HEK293T (cell line): ENCODE data around the gene CADM2.
"Not testable (repeated sequence)": the region's sequence is repeated elsewhere in the genome, so short reads cannot be mapped to it uniquely, and the experiment has no call there.

ENCODE experiments used
- CTCF ChIA-PET: fragments of 350-600 bp; formaldehyde crosslinking; extraction: SDS; loops from one replicate; lab custom pipeline; 2021; ENCODE audit warnings: antibody characterized with exemption, inconsistent platforms; lab: Yijun Ruan, JAX
- POLR2A ChIA-PET: fragments of 350-600 bp; formaldehyde crosslinking; extraction: SDS; loops from one replicate; lab custom pipeline; 2020; ENCODE audit warnings: antibody characterized with exemption, inconsistent platforms; lab: Yijun Ruan, JAX
- DNase-seq: peaks from one replicate; pipeline ENCODE4 v3.0.0; 2012; ENCODE audit warnings: mixed read lengths; ENCODE audit errors: extremely low spot score
- ARNT ChIP-seq: fragments of 450-650 bp; IDR thresholded peaks from 2 replicates; pipeline ENCODE4 v1.6.1; 2017; ENCODE audit warnings: mild to moderate bottlenecking
- BHLHE40 ChIP-seq: fragments of 450-650 bp; IDR thresholded peaks from 2 replicates; pipeline ENCODE4 v1.6.1; 2016; ENCODE audit warnings: mild to moderate bottlenecking, moderate library complexity, borderline replicate concordance
- CTBP1 ChIP-seq: fragments of 450-650 bp; IDR thresholded peaks from 2 replicates; pipeline ENCODE4 v1.6.1; 2016; ENCODE audit warnings: borderline replicate concordance
- ELF4 ChIP-seq: fragments of 450-650 bp; IDR thresholded peaks from 2 replicates; pipeline ENCODE4 v1.6.1; 2017; ENCODE audit warnings: antibody characterized with exemption
- FOXA1 ChIP-seq: fragments of 450-650 bp; IDR thresholded peaks from 2 replicates; pipeline ENCODE4 v1.6.1; 2016; ENCODE audit warnings: mild to moderate bottlenecking
- FOXK2 ChIP-seq: fragments of 450-650 bp; IDR thresholded peaks from 2 replicates; pipeline ENCODE4 v1.6.1; 2016; ENCODE audit warnings: mild to moderate bottlenecking
- FOXM1 ChIP-seq: fragments of 450-650 bp; IDR thresholded peaks from 2 replicates; pipeline ENCODE4 v1.6.1; 2017; ENCODE audit warnings: mild to moderate bottlenecking, borderline replicate concordance
- HDGF ChIP-seq: fragments of 450-650 bp; IDR thresholded peaks from 2 replicates; pipeline ENCODE4 v1.6.1; 2017; ENCODE audit warnings: antibody characterized with exemption, borderline replicate concordance
- L3MBTL2 ChIP-seq: fragments of 450-650 bp; conservative IDR thresholded peaks from 2 replicates; pipeline ENCODE4 v1.6.1; 2016; ENCODE audit warnings: mild to moderate bottlenecking
- LEF1 ChIP-seq: fragments of 450-650 bp; IDR thresholded peaks from 2 replicates; pipeline ENCODE4 v1.6.1; 2017; ENCODE audit warnings: mild to moderate bottlenecking, borderline replicate concordance
- NFRKB ChIP-seq: fragments of 450-650 bp; IDR thresholded peaks from 2 replicates; pipeline ENCODE4 v1.6.1; 2016; ENCODE audit warnings: mild to moderate bottlenecking, moderate library complexity
- PKNOX1 ChIP-seq: fragments of 450-650 bp; IDR thresholded peaks from 2 replicates; pipeline ENCODE4 v1.6.1; 2016
- SP1 ChIP-seq: fragments of 450-650 bp; IDR thresholded peaks from 2 replicates; pipeline ENCODE4 v1.6.1; 2017
- SUZ12 ChIP-seq: fragments of 450-650 bp; IDR thresholded peaks from 2 replicates; pipeline ENCODE4 v1.6.1; 2016; ENCODE audit warnings: mild to moderate bottlenecking
- TARDBP ChIP-seq: fragments of 450-650 bp; IDR thresholded peaks from 2 replicates; pipeline ENCODE4 v1.6.1; 2016
- ZNF384 ChIP-seq: fragments of 450-650 bp; IDR thresholded peaks from 2 replicates; pipeline ENCODE4 v1.6.1; 2016

CADM2 gene

GRCh38 chr3:85960793-85961192 is 1002.0 kb downstream of the CADM2 start:
- CTCF ChIA-PET, result no interaction called here
- TF ChIP-seq L3MBTL2 (no peak), CTBP1 (no peak), ELF4 (no peak), SP1 (no peak), ZNF384 (no peak), SUZ12 (no peak), PKNOX1 (no peak), LEF1 (no peak), FOXK2 (no peak), FOXA1 (no peak), BHLHE40 (no peak), NFRKB (no peak), ARNT (no peak), HDGF (no peak)
- POLR2A ChIA-PET, result no interaction called here
- no peak for DNase-seq

- TF ChIP-seq L3MBTL2 (no peak), FOXM1 (no peak), CTBP1 (peak; percentile 79; the same call in 1 of the 2 replicates), NFRKB (no peak), PKNOX1 (peak; percentile 82), SUZ12 (no peak), LEF1 (no peak), ELF4 (no peak), SP1 (no peak), BHLHE40 (no peak), ARNT (no peak), FOXK2 (peak; percentile 56; the same call in 1 of the 2 replicates), HDGF (no peak), FOXA1 (no peak)
- POLR2A ChIA-PET, result no interaction called here
- DNase-seq, result peak; percentile 13
- CTCF ChIA-PET, result no interaction called here
Observed at GRCh38 chr3:85977615-85978338, 1019.0 kb downstream of the CADM2 start.

GRCh38 chr3:85979034-85979433 is 1020.2 kb downstream of the CADM2 start:
- ChIA-PET CTCF (no interaction called here), POLR2A (no interaction called here)
- TF ChIP-seq L3MBTL2 (no peak), SUZ12 (no peak), HDGF (no peak), NFRKB (no peak), ELF4 (no peak), PKNOX1 (no peak), TARDBP (no peak), ARNT (no peak), ZNF384 (no peak), FOXK2 (no peak), BHLHE40 (no peak), FOXA1 (no peak), SP1 (no peak), FOXM1 (no peak), LEF1 (no peak), CTBP1 (no peak)
- DNase-seq, result no peak

GRCh38 chr3:85989581-85989980 is 1030.8 kb downstream of the CADM2 start:
- DNase-seq, result not testable (repeated sequence)

GRCh38 chr3:86029590-86029989 is 1070.8 kb downstream of the CADM2 start:
- ChIA-PET POLR2A (no interaction called here), CTCF (no interaction called here)
- DNase-seq, result no peak
- no peak for TF ChIP-seq L3MBTL2
- TF ChIP-seq PKNOX1, result no peak
- no peak for TF ChIP-seq CTBP1
- no peak for TF ChIP-seq SUZ12
- no peak for TF ChIP-seq ARNT
- TF ChIP-seq FOXM1, result no peak
- TF ChIP-seq ELF4, result no peak
- no peak for TF ChIP-seq SP1
- no peak for TF ChIP-seq ZNF384
- no peak for TF ChIP-seq FOXA1
- no peak for TF ChIP-seq TARDBP
- TF ChIP-seq HDGF, result no peak
- TF ChIP-seq BHLHE40, result no peak
- TF ChIP-seq LEF1, result no peak
- no peak for TF ChIP-seq NFRKB
- TF ChIP-seq FOXK2, result no peak

More at GRCh38 chr3:85989581-85989980, 1030.8 kb downstream of the CADM2 start:
- CTCF ChIA-PET, POLR2A ChIA-PET: not testable (repeated sequence)

GRCh38 chr3:86037916-86038315 is 1079.1 kb downstream of the CADM2 start:
- POLR2A ChIA-PET, result no interaction called here
- DNase-seq, result no peak
- CTCF ChIA-PET, result no interaction called here
- TF ChIP-seq FOXK2 (no peak), NFRKB (no peak), ARNT (no peak), SUZ12 (no peak), BHLHE40 (no peak), CTBP1 (no peak), TARDBP (no peak), PKNOX1 (no peak), ELF4 (no peak), HDGF (no peak), ZNF384 (no peak)
